HG03280 (cell line): ENCODE results near the gene EFCAB6.

Experiments
- ATAC-seq: cut with Tn5 transposase; IDR thresholded peaks from one replicate; pipeline ENCODE4 v1.9.1; 2021; ENCODE audit warnings: mild to moderate bottlenecking, moderate library complexity; ENCODE audit not compliant: unreplicated experiment

The EFCAB6 gene

GRCh38 chr22:43848366-43849171 is 36.5 kb upstream of the EFCAB6 start:
- ATAC-seq, result no peak

- ATAC-seq, result no peak
Observed at GRCh38 chr22:43847376-43848289, 35.5 kb upstream of the EFCAB6 start.

DNA sequence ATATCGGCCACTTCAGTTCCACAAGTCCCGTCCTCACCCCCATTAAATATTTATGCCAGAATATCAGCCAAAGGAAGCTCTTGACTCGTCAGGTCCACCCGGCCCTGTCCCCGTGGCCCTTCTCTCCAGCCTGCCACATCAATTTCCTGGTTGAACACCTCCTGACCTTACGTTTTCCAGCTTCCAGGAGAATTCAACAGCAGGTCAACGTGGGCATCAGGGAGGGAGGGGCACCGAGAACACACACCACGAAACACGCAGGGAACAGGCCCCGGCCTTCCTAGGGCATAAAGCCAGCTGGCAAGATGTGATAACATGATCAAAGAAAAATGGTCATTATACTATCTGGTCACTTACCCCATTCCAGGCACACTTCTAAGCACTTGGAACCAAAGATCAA is 34.9 kb upstream of the EFCAB6 start:
- no peak for ATAC-seq

DNA sequence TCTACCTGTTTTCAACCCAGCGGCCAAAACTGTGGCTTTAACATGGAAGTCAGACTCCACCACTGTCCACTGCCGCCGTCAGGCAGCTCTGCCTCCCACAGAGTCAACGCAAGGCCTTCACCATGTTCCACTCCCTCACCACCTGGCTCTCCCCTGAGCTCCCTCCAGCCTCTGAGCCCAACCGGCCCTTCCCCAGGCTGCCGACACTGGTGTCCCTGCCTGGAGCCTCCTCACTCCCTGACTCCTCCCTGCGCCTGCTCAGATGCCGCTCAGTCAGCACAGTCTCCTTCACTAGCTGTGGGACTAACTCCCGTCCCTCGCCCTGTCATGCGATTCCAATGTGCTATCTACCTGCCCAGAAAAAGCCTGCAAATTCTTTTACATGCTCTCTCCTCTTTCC is 33.9 kb upstream of the EFCAB6 start:
- no peak for ATAC-seq

GRCh38 chr22:43844560-43845545 is 32.7 kb upstream of the EFCAB6 start:
- ATAC-seq, result no peak

DNA sequence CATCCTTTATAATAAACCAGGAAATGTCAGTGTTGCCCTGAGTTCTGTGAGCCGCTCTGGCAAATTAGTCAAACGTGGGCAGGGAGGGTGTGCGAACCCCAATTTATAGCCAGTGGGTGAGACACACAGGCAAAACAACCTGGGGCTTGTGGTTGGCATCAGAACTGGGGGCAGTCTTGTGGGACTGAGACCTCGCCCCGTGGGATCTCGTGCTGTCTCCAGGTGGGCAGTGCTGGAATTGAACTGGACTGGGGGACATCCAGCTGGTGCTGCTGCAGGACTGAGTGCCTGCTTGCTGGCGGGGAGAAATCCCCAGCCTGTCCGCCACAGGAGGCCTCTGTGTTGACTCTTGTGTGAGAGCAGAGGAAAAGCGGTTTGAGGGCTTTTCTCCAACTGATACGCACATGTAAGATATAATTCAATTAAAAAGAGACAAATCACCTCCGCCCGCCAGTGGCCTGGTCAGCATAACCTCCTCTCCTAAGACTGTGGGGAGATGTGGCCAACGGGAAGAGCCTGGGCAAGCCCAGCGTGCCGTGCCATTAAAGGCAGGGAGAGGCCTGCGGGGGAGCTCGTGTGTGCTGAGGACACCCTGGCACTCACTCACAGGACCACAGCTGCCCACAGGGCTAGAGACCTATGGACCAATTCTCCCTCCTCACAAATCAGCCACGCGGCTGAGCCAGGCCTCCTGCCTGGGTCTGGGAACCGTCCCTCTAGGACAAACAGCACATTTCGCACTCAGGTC is 31.9 kb upstream of the EFCAB6 start:
- ATAC-seq, result no peak

- ATAC-seq, result no peak
Observed at GRCh38 chr22:43841742-43842141, 29.6 kb upstream of the EFCAB6 start.

DNA sequence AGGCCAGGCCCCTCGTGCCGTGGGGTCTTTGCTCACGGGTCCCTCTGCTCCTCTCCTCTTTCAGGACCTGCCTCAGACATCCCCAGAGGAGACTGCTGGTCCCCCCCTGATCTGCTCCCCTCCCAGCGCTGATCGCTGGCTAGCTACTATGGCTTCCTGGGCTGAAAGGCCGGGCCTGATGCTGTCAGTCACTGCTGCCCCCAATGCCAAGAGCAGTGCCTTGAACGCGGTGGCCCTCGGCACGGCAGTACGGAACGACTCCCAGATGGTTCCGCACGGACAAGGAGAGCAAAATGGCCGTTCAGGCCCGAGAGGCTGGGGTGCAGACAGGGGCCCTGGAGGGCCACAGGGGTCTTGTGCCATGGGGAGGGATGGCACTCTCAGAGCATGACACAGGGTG is 28.7 kb upstream of the EFCAB6 start:
- ATAC-seq, result no peak

DNA sequence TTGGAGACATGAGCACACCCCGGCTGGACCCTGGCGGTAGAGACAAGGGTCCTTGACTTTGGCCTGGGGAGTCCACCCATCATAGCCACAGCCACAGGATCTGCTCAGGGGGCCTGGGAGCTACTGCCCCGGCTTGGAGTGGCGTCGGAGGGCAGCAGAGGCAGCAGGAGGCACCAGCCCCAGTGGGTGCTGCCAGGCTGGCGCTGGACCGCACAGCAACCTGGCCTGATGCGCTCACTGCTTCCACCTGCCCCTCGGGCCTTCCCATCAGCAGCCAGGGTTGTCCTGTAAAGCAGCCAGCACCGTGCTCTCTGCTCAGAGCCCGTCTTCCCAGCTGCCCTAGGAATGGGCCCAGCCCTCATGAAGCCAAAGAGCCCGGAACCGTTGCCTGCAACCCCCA is 28.3 kb upstream of the EFCAB6 start:
- no peak for ATAC-seq

DNA sequence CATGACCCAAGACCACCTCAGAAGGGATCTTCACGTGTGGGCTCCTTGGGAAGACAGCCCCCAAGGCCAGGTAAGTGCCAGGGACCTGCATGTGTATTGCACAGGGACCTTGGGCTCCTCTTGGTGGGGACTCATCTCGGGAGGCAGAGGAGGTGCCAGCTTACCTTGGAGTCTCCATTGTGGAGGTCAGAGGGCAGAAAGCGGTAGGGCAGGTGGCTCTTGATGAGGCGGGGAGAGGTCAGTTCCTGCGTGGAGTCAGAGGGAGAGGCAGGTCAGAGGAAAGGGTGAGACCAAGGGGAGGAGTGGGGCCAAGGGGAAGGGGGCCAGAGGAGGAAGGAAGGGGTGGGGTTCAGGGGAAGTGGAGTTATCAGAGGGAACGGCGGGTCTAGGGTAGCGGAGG is 27.7 kb upstream of the EFCAB6 start:
- no peak for ATAC-seq

DNA sequence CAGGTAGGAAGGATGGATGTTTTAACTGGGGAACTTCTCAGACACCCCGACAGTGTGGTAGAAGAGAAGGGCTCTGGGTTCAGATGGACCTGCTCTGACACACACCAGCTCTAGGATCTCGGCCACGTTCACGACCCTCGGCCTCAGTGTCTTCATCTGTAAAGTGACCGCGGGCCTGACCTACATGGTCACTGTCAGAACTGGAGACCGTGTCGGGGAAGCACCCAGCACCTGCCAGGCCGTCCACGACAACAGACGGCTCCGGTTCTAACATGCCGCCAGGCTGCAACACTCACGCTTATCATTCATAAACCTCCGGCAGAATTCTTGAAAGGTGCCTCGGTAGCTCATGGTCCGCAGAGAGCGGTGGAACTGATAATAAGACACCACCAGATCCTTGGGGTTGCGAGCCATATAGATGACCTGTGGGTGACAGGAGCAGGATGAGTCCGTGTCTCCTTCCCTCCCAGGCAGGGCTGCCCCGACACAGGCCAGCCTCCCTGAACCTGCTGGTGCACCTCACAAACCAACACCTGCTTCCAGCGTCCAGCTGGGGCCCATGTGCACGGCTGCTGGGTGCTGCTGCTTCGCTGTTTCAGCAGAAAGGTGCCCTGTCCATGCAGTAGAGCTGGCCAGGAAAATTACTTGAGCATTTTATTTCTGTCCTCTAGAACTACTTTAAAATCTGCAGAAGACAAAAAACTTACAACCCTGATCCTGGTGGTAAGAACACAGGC is 26.6 kb upstream of the EFCAB6 start:
- no peak for ATAC-seq

DNA sequence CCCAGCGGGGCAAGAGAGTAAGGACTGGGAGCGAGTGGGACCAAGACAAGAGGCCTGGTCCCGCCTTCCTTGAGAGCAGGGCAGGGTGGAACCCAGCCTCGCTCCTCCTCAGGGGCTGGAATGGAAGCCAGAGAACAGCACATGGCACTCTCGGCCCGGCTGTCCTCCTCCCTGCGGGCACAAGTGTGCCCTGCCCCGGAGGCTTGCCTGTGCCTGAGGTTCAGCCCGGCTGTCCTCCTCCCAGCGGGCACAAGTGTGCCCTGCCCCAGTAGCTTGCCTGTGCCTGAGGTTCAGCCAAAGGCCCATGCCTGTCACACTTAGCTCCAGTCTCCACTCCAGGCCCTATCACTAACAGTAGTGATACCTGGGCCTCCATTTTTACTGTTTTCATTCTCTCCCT is 26.1 kb upstream of the EFCAB6 start:
- ATAC-seq, result no peak

DNA sequence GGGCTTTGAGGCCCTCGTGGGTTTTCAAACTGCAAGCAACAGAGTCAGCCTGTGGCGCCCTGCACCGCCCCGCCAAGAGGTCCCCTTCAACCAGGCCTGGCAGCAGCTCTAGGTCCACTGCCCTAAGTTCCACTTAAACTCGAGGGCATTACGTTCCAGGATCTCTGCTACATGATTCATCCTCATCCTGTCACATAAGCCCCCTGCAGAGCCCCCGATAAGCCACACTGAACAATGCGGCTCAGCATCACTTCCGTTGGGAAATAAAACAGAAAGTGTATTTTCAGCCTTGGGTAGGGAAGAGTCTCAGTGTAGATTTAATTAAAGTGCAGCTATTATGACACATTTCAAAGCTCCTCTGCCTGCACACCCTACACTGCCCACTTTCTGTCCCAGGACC is 25.6 kb upstream of the EFCAB6 start:
- no peak for ATAC-seq

- ATAC-seq, result no peak
Observed at GRCh38 chr22:43835736-43836135, 23.6 kb upstream of the EFCAB6 start.

DNA sequence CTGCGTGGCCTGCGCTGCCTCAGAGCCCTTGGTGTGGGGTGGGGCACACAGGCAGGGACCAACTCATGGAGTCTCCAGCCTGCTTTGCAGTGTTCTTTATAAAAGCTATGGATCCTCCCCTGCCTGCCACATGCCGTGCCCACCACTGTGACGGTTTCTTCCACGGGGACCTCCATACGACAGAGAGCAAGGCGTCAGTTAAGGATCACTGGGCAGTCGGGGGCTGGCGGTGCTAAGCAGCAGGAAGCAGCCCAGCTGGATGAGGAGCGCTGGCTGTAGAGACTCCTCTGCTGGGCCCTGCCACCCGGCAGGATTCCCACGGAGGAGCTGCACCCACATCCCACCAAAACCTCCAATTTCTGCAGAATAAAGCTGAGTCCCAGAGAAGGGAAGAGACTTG is 23.1 kb upstream of the EFCAB6 start:
- no peak for ATAC-seq

- no peak for ATAC-seq
Observed at GRCh38 chr22:43833286-43834240, 21.5 kb upstream of the EFCAB6 start.

- ATAC-seq, result no peak
Observed at GRCh38 chr22:43832393-43833265, 20.5 kb upstream of the EFCAB6 start.
